HFFc6 (cell line): Measurements from ENCODE around the gene MKNK2. TPM values are rescaled to one million over a fixed set of nuclear protein-coding genes. Genes with fewer than 3 reads are reported as not detected.
"Not testable (repeated sequence)": the region's sequence is repeated elsewhere in the genome, so short reads cannot be mapped to it uniquely, and the experiment has no call there.

Source experiments
- DNase-seq: peaks from one replicate; pipeline ENCODE4 v3.0.0-alpha.2; 2018
- H3K27ac Mint-ChIP-seq: 2 replicates; pipeline ENCODE4 v1.8.0; 2020; ENCODE audit warnings: mild to moderate bottlenecking, mixed read lengths
- H3K27me3 Mint-ChIP-seq: 2 replicates; pipeline ENCODE4 v1.8.0; 2021; ENCODE audit warnings: mild to moderate bottlenecking, moderate library complexity, mixed read lengths; ENCODE audit not compliant: insufficient read depth
- H3K36me3 Mint-ChIP-seq: 2 replicates; pipeline ENCODE4 v1.8.0; 2021; ENCODE audit warnings: low read depth, mixed read lengths
- H3K4me1 Mint-ChIP-seq: 2 replicates; pipeline ENCODE4 v1.8.0; 2020; ENCODE audit warnings: low read depth, mixed read lengths
- H3K4me3 Mint-ChIP-seq: 2 replicates; pipeline ENCODE4 v1.8.0; 2020; ENCODE audit warnings: mild to moderate bottlenecking, moderate library complexity, mixed read lengths
- H3K9me3 Mint-ChIP-seq: 2 replicates; pipeline ENCODE4 v1.8.0; 2020; ENCODE audit warnings: mild to moderate bottlenecking, mixed read lengths
- CTCF ChIP-seq: fragments of 200-600 bp; sonication (generic); IDR thresholded peaks from 2 replicates; pipeline ENCODE4 v1.5.0; 2021; ENCODE audit warnings: antibody characterized with exemption, mild to moderate bottlenecking
- total RNA-seq, 6 experiments: library from RNA; stranded (reverse); fragmentation: NEBNext Ultra II Directional; extraction: Animal tissue kit (Norgen Biotek cat#: 25700); gene quantifications; 2 replicates in 1 of 6; 3 replicates in 5 of 6; pipeline ENCODE4 v1.2.3, GENCODE V29; 2021

The MKNK2 gene
- total RNA-seq, 6 experiments from 2014 or later = 61.5 to 82.9 (median 65.2) TPM

- DNase-seq = no peak
- H3K27ac Mint-ChIP-seq = peak overlapping the region; percentile 68; the same call in 1 of the 2 replicates
- peaks cover 14% of the 10 kb centered on the region for H3K4me1 Mint-ChIP-seq
- no peaks in the 10 kb centered on the region for H3K9me3 Mint-ChIP-seq
- H3K36me3 Mint-ChIP-seq = peaks cover 19% of the 10 kb centered on the region
- 0 out of 2 replicates have a peak, but pooled peaks have one; percentile 24 for TF ChIP-seq CTCF
- H3K27me3 Mint-ChIP-seq = peaks cover 8% of the 10 kb centered on the region; the same call in 1 of the 2 replicates
- peak overlapping the region; percentile 85 for H3K4me3 Mint-ChIP-seq
Observed at GRCh38 chr19:2097203-2097885, 46.3 kb upstream of the MKNK2 start.

DNA sequence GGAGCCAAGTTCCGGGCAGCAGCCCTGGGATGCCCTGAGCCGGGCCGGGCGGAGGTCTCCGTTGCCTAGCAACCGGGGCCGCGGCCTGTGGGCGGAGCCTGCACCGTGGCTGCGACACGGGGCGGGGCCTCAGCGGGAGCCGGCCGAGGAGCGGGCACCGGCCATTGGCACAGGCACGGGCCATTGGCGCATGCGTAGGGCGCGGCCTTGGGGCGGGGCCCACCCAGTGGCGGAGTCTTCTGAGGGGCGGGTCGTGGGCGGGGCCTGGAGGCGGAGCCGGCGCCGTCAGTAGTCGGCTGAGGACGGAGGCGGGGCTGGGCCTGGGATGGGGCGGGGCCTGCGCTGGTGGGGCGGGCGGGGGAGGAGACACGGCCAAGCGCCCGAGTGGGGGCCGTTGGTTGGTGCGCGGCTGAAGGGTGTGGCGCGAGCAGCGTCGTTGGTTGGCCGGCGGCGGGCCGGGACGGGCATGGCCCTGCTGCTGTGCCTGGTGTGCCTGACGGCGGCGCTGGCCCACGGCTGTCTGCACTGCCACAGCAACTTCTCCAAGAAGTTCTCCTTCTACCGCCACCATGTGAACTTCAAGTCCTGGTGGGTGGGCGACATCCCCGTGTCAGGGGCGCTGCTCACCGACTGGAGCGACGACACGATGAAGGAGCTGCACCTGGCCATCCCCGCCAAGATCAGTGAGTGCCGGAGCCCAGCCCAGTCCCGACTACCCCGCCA is 45.6 kb upstream of the MKNK2 start, which contains the start of gene IZUMO4:
Gene IZUMO4 (plus strand): TSS at position 436 of the 723 bp plus-strand sequence. CDS start 31 bp downstream, at position 467.
- DNase-seq = peak; percentile 94
- peak within 1 kb of the TSS; percentile 88 for H3K27ac Mint-ChIP-seq
- TF ChIP-seq CTCF = peak; percentile 63
- peak within 1 kb of the TSS; percentile 97 for H3K4me3 Mint-ChIP-seq
- H3K36me3 Mint-ChIP-seq = peaks cover 15% of the 10 kb centered on the region
- peaks cover 14% of the 10 kb centered on the region for H3K4me1 Mint-ChIP-seq
- no peaks in the 10 kb centered on the region for H3K9me3 Mint-ChIP-seq
- H3K27me3 Mint-ChIP-seq = peaks cover 8% of the 10 kb centered on the region; the same call in 1 of the 2 replicates

DNA sequence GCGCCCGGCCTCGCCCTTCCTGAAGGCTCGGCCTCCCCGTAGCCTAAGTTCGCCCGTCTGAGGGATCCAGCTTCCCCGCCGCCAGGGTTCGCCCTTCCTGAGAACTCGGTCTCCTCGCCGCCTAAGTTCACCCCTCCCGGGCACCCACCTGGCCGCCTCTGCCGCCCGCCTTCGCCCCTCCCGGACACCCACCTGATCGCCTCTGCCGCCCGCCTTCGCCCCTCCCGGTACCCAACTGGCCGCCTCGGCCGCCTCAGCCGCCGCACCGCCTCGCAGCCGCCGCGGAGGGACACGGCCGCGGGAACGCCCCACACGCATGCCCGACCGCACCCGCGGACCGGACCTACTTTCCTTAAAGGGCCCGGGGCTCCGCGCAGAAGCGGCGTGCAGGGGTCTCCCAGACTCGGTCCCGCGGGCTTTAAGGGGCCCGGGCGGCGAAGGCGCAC is 45.0 kb upstream of the MKNK2 start, which contains the start of gene MOB3A:
Gene MOB3A (minus strand): TSS at position 293 of the 446 bp plus-strand sequence. CDS start 17,766 bp downstream, outside the sequence.
- DNase-seq = peak; percentile 83
- Mint-ChIP-seq H3K4me1 (peaks cover 17% of the 10 kb centered on the region), H3K27ac (peak within 1 kb of the TSS; percentile 88), H3K27me3 (peaks cover 8% of the 10 kb centered on the region; the same call in 1 of the 2 replicates), H3K9me3 (no peaks in the 10 kb centered on the region), H3K4me3 (peak within 1 kb of the TSS; percentile 97), H3K36me3 (peaks cover 14% of the 10 kb centered on the region)
- peak; percentile 74 for TF ChIP-seq CTCF

DNA sequence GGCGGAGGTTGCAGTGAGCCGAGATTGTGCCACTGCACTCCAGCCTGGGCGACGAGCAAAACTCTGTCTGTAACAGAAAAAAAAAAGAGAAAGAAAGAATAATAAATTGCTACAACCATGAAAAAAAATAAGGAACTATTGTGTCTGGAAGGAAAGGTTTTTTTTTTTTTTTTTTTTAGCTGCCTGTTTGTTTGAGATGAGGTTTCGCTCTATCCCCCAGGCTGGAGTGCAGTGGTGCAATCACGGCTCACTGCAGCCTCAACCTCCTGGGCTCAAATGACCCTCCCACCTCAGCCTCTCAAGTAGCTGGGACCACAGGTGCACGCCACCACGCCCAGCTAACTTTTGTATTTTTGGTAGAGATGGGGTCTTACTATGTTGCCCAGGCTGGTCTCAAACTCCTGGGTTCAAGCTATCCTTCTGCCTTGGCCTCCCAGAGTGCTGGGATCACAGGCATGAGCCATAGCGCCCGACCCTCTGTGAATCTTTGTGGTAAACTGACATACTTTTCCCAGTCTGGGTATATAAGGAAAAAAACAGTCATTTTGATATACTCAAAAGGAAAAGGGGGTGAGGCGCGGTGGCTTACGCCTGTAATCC is 41.0 kb upstream of the MKNK2 start:
- Mint-ChIP-seq H3K27ac (peak overlapping the region; percentile 36; the same call in 1 of the 2 replicates), H3K27me3 (peaks cover 13% of the 10 kb centered on the region; the same call in 1 of the 2 replicates), H3K36me3 (peaks cover 11% of the 10 kb centered on the region), H3K4me1 (peaks cover 42% of the 10 kb centered on the region)
- not testable (repeated sequence) for H3K9me3 Mint-ChIP-seq, DNase-seq, H3K4me3 Mint-ChIP-seq

GRCh38 chr19:2089727-2090053 is 38.6 kb upstream of the MKNK2 start:
- Mint-ChIP-seq H3K4me3 (no peak overlapping the region), H3K36me3 (peaks cover 11% of the 10 kb centered on the region), H3K9me3 (no peaks in the 10 kb centered on the region), H3K27me3 (peaks cover 8% of the 10 kb centered on the region; the same call in 1 of the 2 replicates), H3K4me1 (peaks cover 39% of the 10 kb centered on the region), H3K27ac (peak overlapping the region; percentile 46)
- DNase-seq = no peak
- no peak for TF ChIP-seq CTCF
